GM23248 (cell line): Measurements from ENCODE around the gene DMWD. TPM values are rescaled to one million over a fixed set of nuclear protein-coding genes. Genes with fewer than 3 reads are reported as not detected.

Experiments
- DNase-seq: peaks from one replicate; pipeline ENCODE4 v3.0.0-alpha.2; 2015
- H2AFZ ChIP-seq: fragments of 200-600 bp; sonication (generic); 2 replicates; pipeline ENCODE4 v1.6.1; 2016; ENCODE audit warnings: antibody characterized with exemption
- H3F3A ChIP-seq: fragments of 200-600 bp; sonication (generic); 2 replicates; pipeline ENCODE4 v1.6.1; 2016; ENCODE audit warnings: mild to moderate bottlenecking, antibody characterized with exemption, mixed run types; ENCODE audit not compliant: insufficient read depth
- H3K27ac ChIP-seq: fragments of 200-600 bp; sonication (generic); 2 replicates; pipeline ENCODE4 v1.5.1; 2016; ENCODE audit warnings: mild to moderate bottlenecking
- H3K27me3 ChIP-seq: fragments of 200-600 bp; sonication (generic); replicated peaks from 2 replicates; pipeline ENCODE4 v1.6.1; 2016; ENCODE audit warnings: mild to moderate bottlenecking; ENCODE audit not compliant: insufficient read depth
- H3K36me3 ChIP-seq: fragments of 200-600 bp; sonication (generic); 2 replicates; pipeline ENCODE4 v1.6.1; 2016; ENCODE audit warnings: low read depth, mild to moderate bottlenecking
- H3K4me1 ChIP-seq: fragments of 200-600 bp; sonication (generic); 2 replicates; pipeline ENCODE4 v1.6.1; 2016; ENCODE audit warnings: mild to moderate bottlenecking; ENCODE audit not compliant: insufficient read depth
- H3K4me2 ChIP-seq: fragments of 200-600 bp; sonication (generic); one replicate; pipeline ENCODE4 v1.6.1; 2016; ENCODE audit warnings: mild to moderate bottlenecking; ENCODE audit not compliant: unreplicated experiment
- H3K4me3 ChIP-seq: fragments of 200-600 bp; sonication (generic); 2 replicates; pipeline ENCODE4 v1.5.1; 2016; ENCODE audit warnings: mild to moderate bottlenecking
- H3K79me2 ChIP-seq: fragments of 200-600 bp; sonication (generic); 2 replicates; pipeline ENCODE4 v1.6.1; 2016; ENCODE audit warnings: mild to moderate bottlenecking; ENCODE audit not compliant: insufficient read depth
- H3K9ac ChIP-seq: fragments of 200-600 bp; sonication (generic); 2 replicates; pipeline ENCODE4 v1.6.1; 2016; ENCODE audit warnings: mild to moderate bottlenecking
- H3K9me2 ChIP-seq: fragments of 200-600 bp; sonication (generic); 2 replicates; pipeline ENCODE4 v1.6.1; 2016; ENCODE audit warnings: mixed run types, mild to moderate bottlenecking, moderate library complexity; ENCODE audit not compliant: insufficient read depth
- H3K9me3 ChIP-seq: fragments of 200-600 bp; sonication (generic); one replicate; pipeline ENCODE4 v1.6.1; 2017; ENCODE audit warnings: low read depth
- H4K20me1 ChIP-seq: fragments of 200-600 bp; sonication (generic); 2 replicates; pipeline ENCODE4 v1.6.0; 2016; ENCODE audit not compliant: insufficient read depth
- EZH2 ChIP-seq: fragments of 200-600 bp; sonication (generic); IDR thresholded peaks from 2 replicates; pipeline ENCODE4 v1.6.1; 2018; ENCODE audit warnings: antibody characterized with exemption, mild to moderate bottlenecking; ENCODE audit not compliant: insufficient read depth, poor library complexity, severe bottlenecking
- EZH2phosphoT487 ChIP-seq: fragments of 200-600 bp; sonication (generic); IDR thresholded peaks from 2 replicates; pipeline ENCODE4 v1.6.1; 2018; ENCODE audit warnings: antibody characterized with exemption, moderate library complexity, mild to moderate bottlenecking, low read depth; ENCODE audit not compliant: insufficient read depth
- WGBS, 2 experiments: methylation state at CpG; one replicate each; pipeline ENCODE4 v1.1.6; 2015 to 2017; ENCODE audit warnings: low lambda C conversion rate in 2 of 2, low coverage in 1 of 2; ENCODE audit errors: missing lambda C conversion rate in 2 of 2; 5-methylcytosine and 5-hydroxymethylcytosine counted together
- in situ Hi-C: fragments of 300-500 bp; cut with MboI; formaldehyde crosslinking; loops from 2 replicates; pipeline ENCODE4 v1.15.0; 2020
- polyA plus RNA-seq: library from polyadenylated mRNA; unstranded; fragments of >200 nt; fragmentation: Nextera tagmentation; extraction: Ambion mirVana; gene quantifications from 2 replicates; pipeline ENCODE4 v1.2.1, GENCODE V29; 2016
- total RNA-seq: library from RNA; depleted of rRNA; stranded (reverse); fragments of >200 nt; shearing (Covaris generic); gene quantifications from 2 replicates; pipeline ENCODE4 v1.2.3, GENCODE V29; 2014

The DMWD gene
- total and polyA plus RNA-seq, 2 experiments from 2014 or later: 11.5 to 32.6 TPM

- no peaks in the 10 kb centered on the region for H3K27me3 ChIP-seq
- 94 to 95% methylated on average over 33 to 34 of the region's 34 CpGs for WGBS, 2 experiments
- no peak overlapping the region for H3K9ac ChIP-seq
- no peak overlapping the region for H2AFZ ChIP-seq
- no peaks in the 10 kb centered on the region for H4K20me1 ChIP-seq
- H3K9me3 ChIP-seq: no peaks in the 10 kb centered on the region
- H3K27ac ChIP-seq: no peak overlapping the region
- TF ChIP-seq EZH2phosphoT487 (no peak), EZH2 (no peak)
- H3K36me3 ChIP-seq: peaks cover 8% of the 10 kb centered on the region; the same call in 1 of the 2 replicates
- H3F3A ChIP-seq: peaks cover 6% of the 10 kb centered on the region; the same call in 1 of the 2 replicates
- in situ Hi-C loops: no loop called here
- H3K4me1 ChIP-seq: peaks cover 5% of the 10 kb centered on the region
- no peak overlapping the region for H3K4me2 ChIP-seq
- H3K79me2 ChIP-seq: no peaks in the 10 kb centered on the region
- no peak for DNase-seq
- no peak overlapping the region for H3K4me3 ChIP-seq
- H3K9me2 ChIP-seq: no peaks in the 10 kb centered on the region
Observed at GRCh38 chr19:45777395-45777961, 15.2 kb downstream of the DMWD start.

GRCh38 chr19:45774765-45775164, 17.9 kb downstream of the DMWD start:
- WGBS, 2 experiments: 90 to 94% methylated on average over 7 to 9 of the region's 9 CpGs
- no peak overlapping the region for H3K27ac ChIP-seq
- no peak overlapping the region for H3K4me3 ChIP-seq
- no peak overlapping the region for H3K9ac ChIP-seq
- H3K79me2 ChIP-seq: no peaks in the 10 kb centered on the region
- H3F3A ChIP-seq: peaks cover 14% of the 10 kb centered on the region
- TF ChIP-seq EZH2 (no peak), EZH2phosphoT487 (no peak)
- no peak for DNase-seq
- no peaks in the 10 kb centered on the region for H4K20me1 ChIP-seq
- H3K4me1 ChIP-seq: no peaks in the 10 kb centered on the region
- no peaks in the 10 kb centered on the region for H3K9me3 ChIP-seq
- in situ Hi-C loops: no loop called here
- H3K27me3 ChIP-seq: no peaks in the 10 kb centered on the region
- no peak overlapping the region for H2AFZ ChIP-seq
- no peak overlapping the region for H3K4me2 ChIP-seq
- peaks cover 8% of the 10 kb centered on the region; the same call in 1 of the 2 replicates for H3K36me3 ChIP-seq
- no peaks in the 10 kb centered on the region for H3K9me2 ChIP-seq

GRCh38 chr19:45773384-45773783, 19.3 kb downstream of the DMWD start:
- in situ Hi-C loops: no loop called here
- H3K79me2 ChIP-seq: no peaks in the 10 kb centered on the region
- H3K36me3 ChIP-seq: peaks cover 8% of the 10 kb centered on the region; the same call in 1 of the 2 replicates
- no peaks in the 10 kb centered on the region for H3K9me3 ChIP-seq
- 52 to 77% methylated on average over 2 of the region's 2 CpGs for WGBS, 2 experiments
- H3K4me3 ChIP-seq: no peak overlapping the region
- H2AFZ ChIP-seq: no peak overlapping the region
- no peaks in the 10 kb centered on the region for H3K27me3 ChIP-seq
- H3K4me1 ChIP-seq: no peaks in the 10 kb centered on the region
- no peak for TF ChIP-seq EZH2
- no peak for TF ChIP-seq EZH2phosphoT487
- no peak overlapping the region for H3K27ac ChIP-seq
- no peak overlapping the region for H3K4me2 ChIP-seq
- H3F3A ChIP-seq: peaks cover 16% of the 10 kb centered on the region
- no peaks in the 10 kb centered on the region for H4K20me1 ChIP-seq
- no peak for DNase-seq
- no peak overlapping the region for H3K9ac ChIP-seq
- H3K9me2 ChIP-seq: no peaks in the 10 kb centered on the region

GRCh38 chr19:45772912-45773311, 19.7 kb downstream of the DMWD start:
- WGBS, 2 experiments: 97 to 98% methylated on average over 3 of the region's 3 CpGs
- Histone ChIP-seq H3K4me3 (no peak overlapping the region), H3F3A (peaks cover 16% of the 10 kb centered on the region), H3K9me2 (no peaks in the 10 kb centered on the region), H3K36me3 (peaks cover 5% of the 10 kb centered on the region; the same call in 1 of the 2 replicates), H3K27ac (no peak overlapping the region), H4K20me1 (no peaks in the 10 kb centered on the region), H3K9me3 (no peaks in the 10 kb centered on the region), H3K4me1 (no peaks in the 10 kb centered on the region), H3K9ac (no peak overlapping the region), H3K4me2 (no peak overlapping the region), H3K79me2 (no peaks in the 10 kb centered on the region), H3K27me3 (no peaks in the 10 kb centered on the region), H2AFZ (no peak overlapping the region)
- DNase-seq: no peak
- TF ChIP-seq EZH2phosphoT487: no peak
- in situ Hi-C loops: no loop called here
